Measurements from ENCODE around the gene SERPINB6.
"Not testable (repeated sequence)": the region's sequence is repeated elsewhere in the genome, so short reads cannot be mapped to it uniquely, and the experiment has no call there.

SERPINB6 gene

DNA sequence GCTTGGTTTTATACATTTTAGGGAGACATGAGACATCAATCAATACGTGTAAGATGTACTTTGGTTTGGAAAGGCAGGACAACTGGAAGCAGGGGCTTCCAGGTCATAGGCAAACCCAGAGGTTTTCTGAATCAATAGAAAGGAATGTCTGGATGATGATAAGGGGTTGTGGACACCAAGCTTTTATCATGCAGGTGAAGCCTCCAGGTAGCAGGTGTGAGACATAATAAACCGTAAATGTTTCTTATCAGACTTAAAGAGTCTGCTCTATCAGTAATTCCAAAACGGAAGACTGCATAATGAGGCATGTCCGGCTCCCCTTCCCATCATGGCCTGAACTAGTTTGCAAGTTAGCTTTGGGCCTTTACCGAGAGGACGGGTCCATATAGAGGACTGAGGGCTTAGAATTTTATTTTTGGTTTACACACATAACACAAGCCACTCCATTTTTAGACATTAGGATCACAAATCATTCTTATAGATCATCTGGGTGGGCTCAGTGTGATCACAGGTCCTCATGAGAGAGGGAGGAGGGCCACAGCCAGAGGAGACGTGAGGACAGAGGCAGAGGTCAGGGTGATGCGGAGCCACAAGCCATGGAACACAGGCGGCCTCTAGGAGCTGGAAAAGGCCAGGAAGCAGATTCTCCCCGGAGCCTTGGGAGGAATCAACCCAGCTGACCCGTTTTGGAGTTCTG, 57.6 kb downstream of the SERPINB6 start:
- DNase-seq (ENCODE audit: low spot score): no peak

DNA sequence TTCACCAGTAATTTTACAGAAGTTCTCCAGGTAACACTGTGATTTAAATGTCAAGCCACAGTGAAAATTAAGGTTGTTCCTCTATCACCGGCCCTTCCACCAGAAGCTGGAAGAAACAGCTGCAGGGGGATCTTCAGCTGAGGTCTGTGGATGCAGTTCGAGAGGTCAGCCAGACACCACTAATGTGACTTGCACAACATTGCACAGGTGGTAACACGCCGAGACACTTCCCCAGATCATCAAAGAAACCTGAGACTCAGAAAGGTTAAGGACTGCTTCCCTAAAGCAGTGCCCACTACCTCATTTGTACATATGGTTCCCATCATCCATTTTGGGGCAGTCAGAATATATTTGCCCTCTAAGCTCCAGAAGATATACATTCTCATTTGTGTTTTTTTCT, 60.2 kb downstream of the SERPINB6 start:
- no peak for DNase-seq (ENCODE audit: low spot score)

GRCh38 chr6:2909718-2910117, 61.6 kb downstream of the SERPINB6 start:
- DNase-seq (ENCODE audit: low spot score): no peak

DNA sequence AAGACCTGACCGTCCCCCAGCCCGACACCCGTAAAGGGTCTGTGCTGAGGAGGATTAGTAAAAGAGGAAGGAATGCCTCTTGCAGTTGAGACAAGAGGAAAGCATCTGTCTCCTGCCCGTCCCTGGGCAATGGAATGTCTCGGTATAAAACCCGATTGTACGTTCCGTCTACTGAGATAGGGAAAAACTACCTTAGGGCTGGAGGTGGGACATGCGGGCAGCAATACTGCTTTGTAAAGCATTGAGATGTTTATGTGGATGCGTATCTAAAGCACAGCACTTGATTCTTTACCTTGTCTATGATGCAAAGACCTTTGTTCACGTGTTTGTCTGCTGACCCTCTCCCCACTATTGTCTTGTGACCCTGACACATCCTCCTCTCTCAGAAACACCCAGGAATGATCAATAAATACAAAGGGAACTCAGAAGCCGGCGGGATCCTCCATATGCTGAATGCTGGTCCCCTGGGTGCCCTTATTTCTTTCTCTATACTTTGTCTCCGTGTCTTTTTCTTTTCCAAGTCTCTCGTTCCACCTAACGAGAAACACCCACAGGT, 62.2 kb downstream of the SERPINB6 start:
- not testable (repeated sequence) for DNase-seq (ENCODE audit: low spot score)

DNA sequence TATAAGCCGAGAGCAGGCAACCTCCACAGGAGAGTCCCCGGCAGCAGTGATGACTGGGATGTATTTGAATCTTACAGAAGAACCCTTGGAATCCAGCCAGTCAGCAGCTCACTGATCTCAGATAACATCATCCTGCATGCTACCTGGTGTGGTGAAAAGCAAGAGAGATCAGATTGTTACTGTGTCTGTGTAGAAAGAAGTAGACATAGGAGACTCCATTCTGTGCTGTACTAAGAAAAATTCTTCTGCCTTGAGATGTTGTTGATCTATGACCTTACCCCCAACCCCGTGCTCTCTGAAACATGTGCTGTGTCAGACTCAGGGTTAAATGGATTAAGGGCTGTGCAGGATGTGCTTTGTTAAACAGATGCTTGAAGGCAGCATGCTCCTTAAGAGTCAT, 62.9 kb downstream of the SERPINB6 start:
- DNase-seq (ENCODE audit: low spot score): not testable (repeated sequence)

- not testable (repeated sequence) for DNase-seq (ENCODE audit: low spot score)
Observed at GRCh38 chr6:2903411-2904185, 67.8 kb downstream of the SERPINB6 start.

DNA sequence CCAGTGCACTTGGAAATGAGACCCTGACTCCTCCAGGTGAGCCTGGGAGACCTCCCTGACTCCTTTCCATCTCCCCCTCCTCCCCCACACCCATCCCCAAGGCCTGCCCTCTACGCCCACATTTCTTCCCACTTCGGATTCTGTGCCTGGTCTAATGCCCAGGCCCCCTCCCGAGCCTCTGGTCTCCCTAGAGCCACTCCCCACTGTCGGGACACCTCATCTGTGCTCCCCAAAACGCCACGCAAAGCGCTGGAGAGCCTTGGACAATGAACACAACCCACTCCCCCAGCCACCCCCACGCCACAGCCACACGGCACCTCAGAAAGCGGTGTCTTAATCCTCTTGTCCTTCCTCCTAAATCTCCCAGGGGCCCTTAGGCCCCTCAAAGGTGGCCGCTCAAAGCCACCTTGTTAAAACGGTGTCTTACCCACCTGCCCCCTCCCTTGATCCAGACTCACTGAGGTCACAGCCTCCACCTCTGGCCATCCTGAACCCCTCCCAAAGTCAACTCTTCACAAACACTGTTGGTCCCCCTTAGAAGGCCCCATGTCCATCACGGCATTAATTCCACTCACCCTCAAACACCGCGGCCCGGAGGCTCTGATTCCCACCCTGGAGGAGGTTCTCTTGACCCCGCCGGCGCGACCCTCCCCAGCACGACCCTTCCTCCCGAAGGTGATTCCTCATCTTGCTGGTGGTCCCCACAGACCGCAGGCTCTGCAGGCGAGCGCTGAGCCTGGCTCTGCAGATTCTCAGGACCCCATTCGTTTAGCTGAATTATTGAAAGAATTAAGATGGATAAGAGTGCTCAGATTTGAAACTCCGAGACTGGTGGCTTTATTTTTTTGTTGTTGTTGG, 69.5 kb downstream of the SERPINB6 start:
- not testable (repeated sequence) for DNase-seq (ENCODE audit: low spot score)

DNA sequence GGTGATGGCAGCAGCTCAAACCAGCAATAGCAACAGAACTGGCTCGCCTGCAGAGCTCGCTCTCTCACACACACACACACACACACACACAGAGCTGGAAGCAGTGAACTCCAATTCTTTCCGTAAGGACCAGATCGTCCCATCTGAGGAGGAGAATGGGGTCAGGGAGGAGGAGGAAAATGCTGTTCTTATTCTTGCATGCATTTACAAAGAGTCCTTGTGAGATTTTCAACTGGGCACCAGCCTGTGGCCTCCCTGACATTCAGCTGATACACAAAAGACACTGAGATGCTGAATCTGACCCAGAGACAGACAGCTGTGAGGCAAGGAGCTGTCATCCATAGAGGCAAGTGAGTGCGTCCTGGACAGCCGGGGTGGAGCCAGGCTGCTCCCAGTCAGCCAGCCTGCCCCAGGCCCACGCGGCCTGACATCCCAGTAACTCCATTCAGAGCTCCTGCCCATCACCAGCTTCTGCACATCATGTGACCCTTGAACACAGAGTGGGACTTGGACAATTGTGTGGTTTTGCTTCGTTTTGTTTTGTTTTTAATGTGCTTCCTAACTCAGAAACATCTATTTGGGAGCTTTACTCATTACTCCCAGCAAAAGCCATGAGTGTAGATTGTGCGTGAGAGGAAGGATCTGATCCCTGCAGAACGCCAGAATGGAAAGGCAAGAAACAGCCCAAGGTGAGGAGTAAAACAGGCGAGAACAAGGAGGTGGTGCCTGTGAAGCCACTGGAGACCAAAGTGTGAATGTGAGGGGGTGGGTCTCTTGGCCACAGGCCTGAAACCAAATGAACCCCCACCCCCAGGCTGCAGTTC, 70.3 kb downstream of the SERPINB6 start:
- no peak for DNase-seq (ENCODE audit: low spot score)

DNA sequence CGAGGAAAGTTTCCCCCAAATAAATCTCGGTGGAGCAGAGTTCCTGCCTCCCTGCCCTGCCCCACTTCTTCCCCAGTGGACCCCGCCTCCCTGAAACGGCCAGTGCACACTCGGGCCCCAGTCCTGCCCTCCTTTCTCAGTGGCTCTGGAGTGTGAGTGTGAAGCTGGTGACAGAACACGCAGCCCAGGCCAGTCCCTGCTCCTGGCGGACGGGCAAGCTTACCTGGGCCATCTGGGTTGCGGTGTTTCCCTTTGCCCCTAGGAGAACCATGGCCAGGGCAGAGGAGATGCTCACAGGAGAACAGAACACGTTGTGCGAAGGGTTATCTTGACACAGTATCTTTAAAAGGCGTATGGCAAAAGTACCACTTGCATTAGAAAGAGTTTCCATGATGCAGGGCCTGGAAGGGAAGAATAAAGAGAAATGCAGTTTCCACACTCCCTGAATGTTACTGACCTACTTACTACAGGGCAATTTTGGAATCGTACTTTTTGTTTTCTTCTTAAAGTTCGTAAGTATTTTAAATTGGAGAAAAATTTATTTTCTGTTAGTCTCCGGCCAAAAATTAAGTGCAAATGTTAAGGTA, 71.1 kb downstream of the SERPINB6 start:
- DNase-seq (ENCODE audit: low spot score): no peak

- no peak for DNase-seq (ENCODE audit: low spot score)
Observed at GRCh38 chr6:2899596-2899995, 71.8 kb downstream of the SERPINB6 start.
